GM21717 (cell line): Measurements from ENCODE around the gene FXYD6.
"Not testable (repeated sequence)": the region's sequence is repeated elsewhere in the genome, so short reads cannot be mapped to it uniquely, and the experiment has no call there.

Experiments
- ATAC-seq: cut with Tn5 transposase; IDR thresholded peaks from one replicate; pipeline ENCODE4 v1.9.1; 2021; ENCODE audit warnings: mild to moderate bottlenecking, moderate library complexity; ENCODE audit not compliant: unreplicated experiment

The FXYD6 gene, protein sequence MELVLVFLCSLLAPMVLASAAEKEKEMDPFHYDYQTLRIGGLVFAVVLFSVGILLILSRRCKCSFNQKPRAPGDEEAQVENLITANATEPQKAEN

GRCh38 chr11:117876341-117877119 is at the start of gene FXYD6:
FXYD6 (minus strand) TSS chr11:117876658; CDS start chr11:117842776, 33,882 bp downstream.
- no peak for ATAC-seq

DNA sequence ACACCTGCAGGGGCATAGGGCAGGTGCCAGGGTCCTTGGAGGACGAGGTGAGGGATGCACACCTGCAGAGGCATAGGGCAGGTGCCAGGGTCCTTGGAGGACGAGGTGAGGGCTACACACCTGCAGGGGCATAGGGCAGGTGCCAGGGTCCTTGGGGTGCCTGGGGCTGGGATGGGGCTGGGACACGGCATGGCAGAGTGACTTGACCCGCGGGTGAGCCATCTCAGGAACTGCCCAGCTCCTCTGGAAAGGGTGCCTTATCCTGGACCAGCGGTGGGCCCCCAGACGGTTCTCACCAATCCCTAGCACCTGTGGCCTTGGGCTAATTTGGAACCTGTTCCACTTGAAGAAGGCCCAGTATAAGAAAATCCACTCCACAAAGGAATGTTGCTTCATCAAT is 49.7 kb upstream of the FXYD6 start:
- not testable (repeated sequence) for ATAC-seq

GRCh38 chr11:117925198-117925925 is 48.9 kb upstream of the FXYD6 start:
- no peak for ATAC-seq

- ATAC-seq = no peak
These were observed 48.2 kb upstream of the FXYD6 start for GRCh38 chr11:117924631-117925170.

DNA sequence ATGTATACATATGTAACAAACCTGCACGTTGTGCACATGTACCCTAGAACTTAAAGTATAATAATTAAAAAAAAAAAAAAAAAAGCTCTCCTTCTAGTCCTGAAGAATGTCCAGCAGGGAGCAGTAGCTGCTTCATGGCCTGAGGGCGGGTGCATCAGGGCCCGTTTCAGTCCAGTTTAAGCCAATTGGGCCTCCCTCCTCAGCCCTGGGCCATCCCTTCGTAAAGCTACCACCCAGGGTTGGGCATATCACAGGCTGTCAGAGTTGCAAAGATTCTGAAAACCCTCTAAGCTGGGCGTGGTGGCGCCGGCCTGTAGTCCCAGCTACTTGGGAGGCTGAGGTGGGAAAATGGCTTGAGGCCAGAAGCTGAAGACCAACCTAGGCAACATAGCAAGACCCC is 47.3 kb upstream of the FXYD6 start:
- no peak for ATAC-seq

DNA sequence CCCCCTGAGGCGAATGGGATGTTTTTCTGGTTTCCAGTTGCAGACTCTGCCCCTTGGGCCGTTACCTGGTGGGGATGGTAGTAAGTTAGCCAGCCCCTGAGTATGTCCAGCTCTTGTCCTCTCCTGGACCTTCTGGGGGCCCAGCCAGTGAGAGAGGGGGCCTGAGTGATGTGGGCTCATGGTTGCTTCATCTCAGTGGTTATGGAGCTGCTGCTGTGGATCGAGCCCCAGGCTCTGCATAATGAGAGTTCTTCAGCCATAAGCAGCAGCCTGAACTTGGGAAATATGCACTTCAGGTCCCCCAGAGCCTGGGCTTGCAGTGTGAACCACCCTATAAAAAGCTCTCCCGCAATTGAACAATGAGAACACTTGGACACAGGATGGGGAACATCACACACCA is 46.8 kb upstream of the FXYD6 start:
- ATAC-seq = no peak

DNA sequence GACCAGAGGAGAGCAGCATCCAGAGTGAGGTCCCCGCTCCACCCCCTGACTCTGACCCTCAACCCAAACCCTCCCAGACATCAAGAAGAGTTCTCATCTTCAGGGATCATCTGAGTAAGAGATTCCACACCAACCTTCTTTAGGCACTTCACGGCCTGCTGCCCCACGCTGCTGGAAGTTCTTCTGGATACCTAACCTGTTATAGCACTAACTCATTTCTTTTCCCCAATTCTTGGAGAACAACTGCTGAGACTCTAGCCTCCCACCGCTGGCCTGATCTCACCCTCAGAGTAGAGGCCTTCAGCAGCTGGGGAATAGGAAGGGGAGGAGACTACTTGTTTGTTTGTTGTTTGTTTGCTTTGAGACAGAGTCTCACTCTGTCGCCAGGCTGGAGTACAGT is 45.4 kb upstream of the FXYD6 start:
- ATAC-seq = no peak

GRCh38 chr11:117921456-117921855 is 45.0 kb upstream of the FXYD6 start:
- ATAC-seq = no peak

- ATAC-seq = no peak
These were observed 43.3 kb upstream of the FXYD6 start for GRCh38 chr11:117919781-117920221.

GRCh38 chr11:117919341-117919740 is 42.9 kb upstream of the FXYD6 start:
- no peak for ATAC-seq

- ATAC-seq = no peak
These were observed 42.2 kb upstream of the FXYD6 start for GRCh38 chr11:117918366-117919255.

- no peak for ATAC-seq
These were observed 41.2 kb upstream of the FXYD6 start for GRCh38 chr11:117917591-117918151.

DNA sequence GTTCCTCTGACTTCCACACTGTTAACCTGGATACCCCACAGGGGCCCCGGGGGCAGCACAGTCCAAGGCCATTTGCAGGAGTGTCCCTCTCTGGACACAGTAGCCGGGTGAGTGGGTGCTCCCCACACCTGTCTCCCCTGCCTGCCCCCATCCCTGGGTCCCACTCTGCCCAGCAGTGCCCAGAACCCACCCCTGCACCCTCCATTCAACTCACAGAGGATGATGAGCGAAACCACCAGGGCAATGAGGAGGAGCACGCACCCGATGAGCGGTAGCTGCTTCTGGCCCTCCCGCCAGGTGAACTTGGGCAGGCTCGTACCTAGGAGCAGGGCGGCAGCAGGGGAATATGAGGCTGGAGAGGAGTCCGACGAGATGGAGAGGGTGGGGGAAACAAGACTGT is 40.5 kb upstream of the FXYD6 start:
- no peak for ATAC-seq

DNA sequence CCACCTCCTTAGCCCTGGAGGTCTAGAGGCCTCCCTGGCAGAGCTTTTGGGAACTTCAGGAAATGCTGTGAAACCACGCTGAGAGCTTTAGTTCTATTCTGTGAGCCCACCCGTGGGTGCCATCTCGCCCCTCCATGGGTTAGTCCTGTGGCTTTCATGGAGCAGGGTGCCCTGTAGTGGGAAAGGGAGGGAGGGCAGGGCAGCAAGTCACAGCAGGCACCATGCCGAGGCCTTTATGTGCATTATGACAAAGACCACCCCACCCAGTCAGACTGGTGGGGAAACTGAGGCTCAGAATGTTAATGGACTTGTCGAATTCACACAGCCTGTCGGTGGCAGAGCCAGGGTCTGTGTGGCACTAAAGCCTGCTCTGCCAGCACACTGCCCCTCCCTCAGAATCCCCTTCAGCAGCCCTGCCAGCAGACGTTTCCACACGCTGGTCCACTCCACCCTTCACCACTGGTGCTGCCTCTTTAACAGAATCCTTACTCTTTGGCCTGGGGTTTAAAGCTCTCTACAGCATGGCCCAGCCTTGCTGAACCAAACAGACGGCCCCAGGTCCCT is 39.3 kb upstream of the FXYD6 start:
- ATAC-seq = no peak

DNA sequence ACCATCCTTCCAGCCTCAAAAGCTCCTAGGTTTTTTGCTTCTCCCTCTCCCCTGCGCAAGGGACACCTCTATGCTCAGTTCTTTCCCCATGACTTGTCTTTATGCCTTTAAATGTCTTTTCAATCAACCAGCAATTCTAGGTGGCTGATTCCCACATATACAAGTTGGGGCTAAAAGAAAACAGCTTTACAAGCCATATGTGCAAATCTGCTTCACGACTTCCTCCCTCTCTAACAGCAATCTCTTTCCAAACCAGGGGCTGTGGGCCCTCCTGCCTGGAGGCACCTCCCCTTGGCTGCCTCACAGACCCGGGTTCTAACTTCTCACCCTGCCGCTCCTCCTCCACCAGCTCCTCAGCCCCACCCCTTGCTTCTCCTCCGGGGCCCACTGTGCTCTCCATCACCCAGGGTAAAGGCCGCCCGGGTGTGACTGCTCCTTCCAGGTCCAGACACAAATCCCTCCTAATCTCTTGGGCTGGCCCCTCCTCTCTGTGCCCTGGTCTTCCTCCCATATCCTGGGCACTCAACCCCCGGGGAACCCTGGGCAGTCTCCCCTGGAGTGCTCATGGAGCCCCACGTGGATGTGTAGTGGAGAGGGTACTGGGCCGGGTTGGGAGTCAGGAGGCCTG is 38.6 kb upstream of the FXYD6 start:
- ATAC-seq = no peak

DNA sequence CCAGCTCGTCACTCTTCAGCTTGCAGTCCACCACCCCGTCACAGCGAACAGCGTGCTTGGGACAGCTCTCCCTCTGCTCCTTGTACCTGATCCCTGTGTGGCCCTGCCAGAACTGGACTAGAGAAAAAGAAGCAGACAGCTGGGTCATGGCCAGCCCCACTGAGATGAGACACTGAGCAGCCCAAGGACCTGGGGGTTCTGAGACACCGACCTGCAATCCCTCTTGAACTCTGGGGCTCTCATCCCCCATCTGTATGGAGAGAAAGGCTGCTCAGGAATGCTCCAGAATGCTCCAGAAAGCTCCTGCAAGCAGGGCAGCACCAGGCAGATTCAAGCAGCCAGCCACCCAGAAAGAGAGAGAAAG is 37.9 kb upstream of the FXYD6 start:
- ATAC-seq = no peak

GRCh38 chr11:117913736-117914397 is 37.4 kb upstream of the FXYD6 start:
- no peak for ATAC-seq

DNA sequence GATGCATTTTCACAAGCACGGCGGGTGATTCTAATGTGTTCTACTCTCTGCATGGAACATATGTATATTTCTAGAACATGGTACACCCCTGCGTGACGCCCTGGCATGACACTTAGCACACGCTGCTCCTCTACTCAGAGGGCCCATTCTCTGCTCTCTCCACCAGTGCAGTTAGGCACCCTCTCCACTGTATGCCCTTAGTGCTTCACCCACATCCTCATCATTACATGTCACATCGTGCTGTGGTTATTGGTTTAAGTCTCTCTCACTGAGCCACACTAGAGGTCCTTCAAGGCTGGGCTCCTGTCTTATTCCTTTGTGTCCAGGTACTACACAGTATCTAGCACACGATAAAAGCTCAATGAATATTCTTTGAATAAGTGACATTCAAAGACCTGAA is 36.0 kb upstream of the FXYD6 start:
- ATAC-seq = no peak

- ATAC-seq = no peak
These were observed 35.2 kb upstream of the FXYD6 start for GRCh38 chr11:117911694-117912093.
